ENCODE measurements around the gene CDCA4.
A peak's percentile ranks its signal among the peaks of the same experiment; 100 is the strongest.

DNA sequence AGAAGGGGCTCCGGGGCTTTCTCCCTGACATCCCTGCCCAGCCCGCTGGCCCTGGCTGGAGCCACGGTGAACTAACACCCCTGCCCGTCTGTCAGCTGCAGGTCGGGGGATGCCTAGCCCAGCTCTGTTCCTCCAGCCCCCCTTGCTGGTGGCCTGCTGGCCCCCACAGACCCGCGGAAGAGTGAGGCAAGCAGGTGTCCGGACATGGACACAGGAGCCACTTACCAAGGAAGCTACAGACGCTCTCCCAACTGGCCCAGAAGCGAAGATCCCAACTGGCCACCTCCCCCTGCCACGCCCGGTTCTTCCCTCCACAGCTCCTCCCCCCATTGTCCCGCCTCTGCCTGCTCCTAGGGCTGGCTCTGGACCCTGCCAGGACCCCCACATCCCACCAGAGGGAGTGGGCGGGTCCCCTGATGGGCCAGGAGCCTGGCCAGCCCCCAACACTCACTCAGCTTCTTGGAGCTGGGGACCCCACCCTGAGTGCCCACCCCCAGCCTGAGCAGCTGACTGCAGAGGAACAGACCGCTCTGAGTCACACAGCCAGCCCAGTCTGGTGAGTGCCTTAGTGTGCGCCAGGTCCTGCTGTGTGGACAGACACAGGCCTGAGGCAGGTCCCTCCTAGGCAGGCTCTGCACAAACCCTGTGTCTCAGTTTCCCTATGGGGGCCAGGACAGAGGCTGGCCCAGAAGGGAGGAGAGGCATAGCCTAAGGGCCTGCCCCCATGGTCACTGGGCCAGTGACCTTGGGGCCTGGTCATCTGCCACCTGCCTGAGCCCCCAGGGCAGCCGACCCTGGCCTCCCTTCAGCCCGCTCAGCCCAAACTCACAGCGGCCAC, 50.4 kb downstream of the CDCA4 start:
- TF ChIP-seq, protein P1, sequence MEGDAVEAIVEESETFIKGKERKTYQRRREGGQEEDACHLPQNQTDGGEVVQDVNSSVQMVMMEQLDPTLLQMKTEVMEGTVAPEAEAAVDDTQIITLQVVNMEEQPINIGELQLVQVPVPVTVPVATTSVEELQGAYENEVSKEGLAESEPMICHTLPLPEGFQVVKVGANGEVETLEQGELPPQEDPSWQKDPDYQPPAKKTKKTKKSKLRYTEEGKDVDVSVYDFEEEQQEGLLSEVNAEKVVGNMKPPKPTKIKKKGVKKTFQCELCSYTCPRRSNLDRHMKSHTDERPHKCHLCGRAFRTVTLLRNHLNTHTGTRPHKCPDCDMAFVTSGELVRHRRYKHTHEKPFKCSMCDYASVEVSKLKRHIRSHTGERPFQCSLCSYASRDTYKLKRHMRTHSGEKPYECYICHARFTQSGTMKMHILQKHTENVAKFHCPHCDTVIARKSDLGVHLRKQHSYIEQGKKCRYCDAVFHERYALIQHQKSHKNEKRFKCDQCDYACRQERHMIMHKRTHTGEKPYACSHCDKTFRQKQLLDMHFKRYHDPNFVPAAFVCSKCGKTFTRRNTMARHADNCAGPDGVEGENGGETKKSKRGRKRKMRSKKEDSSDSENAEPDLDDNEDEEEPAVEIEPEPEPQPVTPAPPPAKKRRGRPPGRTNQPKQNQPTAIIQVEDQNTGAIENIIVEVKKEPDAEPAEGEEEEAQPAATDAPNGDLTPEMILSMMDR (IDR thresholded peaks at IDR 0.05) = no peak
- TF ChIP-seq POLR2A (IDR thresholded peaks at IDR 0.05) = peak in 2 of 4 donors; percentile 66 to 71

Data from esophagus squamous epithelium (tissue), 4 donors.